Chondrocyte (in vitro differentiated cells): ENCODE measurements around the gene UBE2U. TPM values are rescaled to one million over a fixed set of nuclear protein-coding genes. Genes with fewer than 3 reads are reported as not detected.

ENCODE experiments used
- DNase-seq: peaks from one replicate; pipeline ENCODE4 v3.0.0; 2021; ENCODE audit warnings: mixed read lengths, low spot score
- H3K27ac Mint-ChIP-seq: one replicate; pipeline ENCODE4 v1.8.0; 2021; ENCODE audit warnings: mild to moderate bottlenecking, moderate library complexity, mixed read lengths; ENCODE audit not compliant: unreplicated experiment
- H3K27me3 Mint-ChIP-seq: 2 replicates; pipeline ENCODE4 v1.8.0; 2021; ENCODE audit warnings: low read depth, mixed read lengths
- H3K36me3 Mint-ChIP-seq: 2 replicates; pipeline ENCODE4 v1.8.0; 2021; ENCODE audit warnings: low read depth, mixed read lengths
- H3K4me1 Mint-ChIP-seq: 2 replicates; pipeline ENCODE4 v1.8.0; 2021; ENCODE audit warnings: low read depth, mild to moderate bottlenecking, mixed read lengths
- H3K4me3 Mint-ChIP-seq: one replicate; pipeline ENCODE4 v1.8.0; 2021; ENCODE audit warnings: mild to moderate bottlenecking, moderate library complexity, mixed read lengths; ENCODE audit not compliant: unreplicated experiment
- H3K9me3 Mint-ChIP-seq: 2 replicates; pipeline ENCODE4 v1.8.0; 2021; ENCODE audit warnings: low read depth, mixed read lengths
- CTCF ChIP-seq: fragments of 200-600 bp; sonication (generic); IDR thresholded peaks from 2 replicates; pipeline ENCODE4 v1.5.0; 2021; ENCODE audit warnings: antibody characterized with exemption, mild to moderate bottlenecking, moderate library complexity
- total RNA-seq: library from RNA; stranded (reverse); gene quantifications from 3 replicates; pipeline ENCODE4 v1.2.1, GENCODE V29; 2021

UBE2U gene
- total RNA-seq, 1 donor from 2014 or later: 0.27 TPM

DNA sequence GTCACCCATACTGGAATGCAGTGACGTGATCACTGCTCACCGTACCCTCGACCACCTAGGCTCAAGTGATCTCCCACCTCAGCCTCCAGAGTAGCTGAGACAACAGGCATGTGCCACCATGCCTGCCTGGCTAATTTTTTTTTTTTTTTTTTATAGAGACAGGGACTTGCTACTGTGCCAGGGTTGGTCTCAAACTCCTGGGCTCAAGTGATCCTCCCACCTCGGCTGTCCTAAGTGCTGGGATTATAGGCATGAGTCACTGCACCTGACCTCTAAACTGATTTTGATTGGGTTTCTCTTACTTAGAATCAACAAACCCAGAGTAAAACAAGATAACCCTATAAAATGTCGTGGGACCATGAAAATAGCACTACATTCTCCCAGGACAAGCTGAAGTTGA is 112.0 kb downstream of the UBE2U start:
- no peak for DNase-seq
- TF ChIP-seq CTCF: no peak
- H3K4me1 Mint-ChIP-seq: peaks cover 2% of the 10 kb centered on the region
- no peak overlapping the region for H3K27ac Mint-ChIP-seq
- no peak overlapping the region for H3K4me3 Mint-ChIP-seq
- H3K27me3 Mint-ChIP-seq: peaks cover 3% of the 10 kb centered on the region
- peaks cover 1% of the 10 kb centered on the region for H3K36me3 Mint-ChIP-seq
- H3K9me3 Mint-ChIP-seq: no peaks in the 10 kb centered on the region
